Brain pericyte (primary cell): ENCODE measurements around the gene ADAMTS2.
"Not testable (repeated sequence)": the region's sequence is repeated elsewhere in the genome, so short reads cannot be mapped to it uniquely, and the experiment has no call there.

Experiments used
- DNase-seq: peaks from one replicate; pipeline ENCODE4 v3.0.0-alpha.2; 2012; ENCODE audit warnings: low read depth, low spot score

Gene ADAMTS2

DNA sequence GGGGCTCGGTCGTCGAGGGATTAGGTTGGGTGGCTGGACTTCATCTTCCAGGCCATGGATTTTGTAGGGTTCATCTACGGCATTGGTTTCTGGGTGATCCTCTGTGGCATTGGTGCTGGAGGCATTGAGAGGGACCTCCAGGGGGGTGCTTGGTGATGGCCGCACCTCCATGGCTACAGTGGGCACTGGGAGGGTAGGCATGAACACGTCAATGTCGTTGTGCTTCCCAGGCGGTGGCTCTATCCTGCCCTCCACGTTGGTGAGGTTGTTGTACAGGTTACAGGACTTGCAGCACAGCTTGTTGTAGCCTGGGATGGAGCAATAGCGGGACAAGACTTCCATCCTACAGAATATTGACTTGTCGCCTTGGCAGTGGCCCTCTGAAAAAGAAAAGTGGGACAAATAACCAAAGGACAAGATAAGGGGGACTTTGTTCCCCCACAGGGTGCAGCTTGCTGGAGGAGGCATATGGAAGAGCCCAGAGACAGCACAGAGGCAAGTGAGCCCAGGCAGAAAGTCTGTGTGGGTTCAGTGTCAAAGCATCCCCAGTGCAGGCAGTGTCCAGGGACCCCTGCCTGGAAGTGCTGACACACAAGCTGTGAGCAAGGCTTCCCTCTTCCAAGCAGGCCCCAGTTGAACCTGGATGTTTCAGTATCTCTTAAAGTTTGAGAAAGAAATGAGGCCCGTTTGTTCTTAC is 231.2 kb downstream of the ADAMTS2 start:
- DNase-seq, result no peak

DNA sequence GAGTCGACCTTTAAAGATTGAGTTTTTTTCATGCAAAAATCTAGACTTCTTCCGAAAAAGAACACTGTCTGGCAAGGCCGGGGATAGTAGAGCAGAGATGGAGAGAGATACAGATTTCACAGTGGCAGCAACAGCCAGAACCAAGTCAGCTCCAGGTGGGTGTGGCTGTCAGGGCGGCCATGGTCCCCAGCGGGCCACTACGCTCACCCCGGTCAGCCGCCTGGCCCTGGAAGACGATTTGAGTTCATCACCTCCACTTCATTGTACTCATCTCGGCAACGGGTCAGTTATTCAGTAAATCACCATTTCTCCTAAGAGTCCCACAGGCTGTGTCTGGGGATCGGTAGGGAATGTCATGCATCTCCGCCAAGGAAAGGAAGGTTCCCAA is 232.1 kb downstream of the ADAMTS2 start:
- DNase-seq, result no peak

DNA sequence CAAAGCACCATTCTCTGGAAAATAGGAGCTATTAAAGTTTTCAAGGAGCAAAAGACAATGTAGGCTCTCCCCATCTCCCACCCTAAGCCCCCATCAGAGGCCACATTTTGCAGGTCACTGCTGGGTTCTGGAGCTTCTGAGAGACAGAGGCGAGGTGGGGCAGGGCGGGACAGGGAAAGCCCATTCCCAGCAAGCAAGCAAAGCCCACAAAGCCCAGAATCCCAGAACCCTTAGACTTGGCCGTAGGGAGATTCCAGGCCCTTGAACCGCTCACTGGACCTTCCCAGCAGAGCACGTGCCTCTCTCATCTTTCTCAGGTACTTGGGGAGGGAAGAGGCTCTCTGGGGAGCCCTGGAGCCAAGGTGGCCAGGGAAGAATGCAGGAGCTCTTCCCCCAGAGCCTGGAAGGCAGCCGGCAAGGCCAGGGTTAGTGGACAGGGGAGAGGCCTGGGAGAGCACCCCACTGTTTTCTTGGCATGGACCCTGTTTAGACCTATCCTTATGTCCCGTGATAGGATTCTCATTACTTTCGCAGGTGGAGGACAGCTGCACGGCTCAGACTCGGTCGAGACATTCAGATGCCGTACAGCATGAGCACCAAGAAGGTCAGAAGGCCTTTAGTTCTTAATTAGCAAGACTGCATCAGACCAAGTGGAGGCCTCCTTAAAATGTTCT is 232.7 kb downstream of the ADAMTS2 start:
- no peak for DNase-seq

DNA sequence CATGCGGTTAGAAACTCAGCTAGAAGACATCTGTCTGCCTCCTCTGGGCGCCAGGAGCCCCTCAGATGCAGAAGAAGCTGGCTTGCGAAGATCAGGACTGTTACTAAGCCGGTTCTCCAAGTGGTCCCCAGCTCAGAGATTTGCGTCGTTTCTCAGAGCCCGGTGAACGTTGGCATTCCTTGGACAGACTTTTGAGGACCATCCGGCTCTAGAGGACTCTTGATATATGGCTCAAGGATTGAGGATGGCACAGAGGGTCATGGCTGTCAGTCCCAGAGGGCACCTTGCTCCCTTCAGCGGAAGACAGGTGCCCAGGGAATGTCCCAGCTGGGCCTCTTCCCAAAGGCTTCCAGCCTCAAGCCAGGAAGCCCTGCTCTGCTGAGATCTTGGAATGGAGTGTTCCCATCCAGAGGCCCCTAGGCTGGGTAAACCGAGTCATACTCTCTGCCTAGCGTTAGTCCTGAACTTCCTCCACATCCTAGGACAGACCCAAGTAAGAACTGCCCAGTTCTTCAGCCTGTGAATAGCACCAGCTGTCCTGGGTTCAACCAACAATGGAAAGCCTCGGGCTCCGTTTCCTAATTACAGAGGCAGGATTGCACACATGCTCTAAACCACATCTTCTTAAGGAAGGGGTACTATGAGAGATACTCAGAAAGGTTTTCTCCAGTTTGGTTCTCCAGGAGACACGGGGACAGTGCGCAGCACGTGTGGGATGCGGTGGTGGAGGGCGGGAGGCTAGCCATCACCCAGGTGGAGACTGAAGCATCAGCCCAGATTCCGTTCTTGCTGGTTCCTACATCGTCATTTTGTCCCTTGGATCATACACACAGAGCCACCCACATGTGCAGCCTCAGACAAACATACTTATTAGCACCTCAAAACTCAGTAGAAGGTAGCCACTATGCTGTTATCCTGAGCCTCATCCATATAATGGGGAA is 233.7 kb downstream of the ADAMTS2 start:
- DNase-seq, result no peak

DNA sequence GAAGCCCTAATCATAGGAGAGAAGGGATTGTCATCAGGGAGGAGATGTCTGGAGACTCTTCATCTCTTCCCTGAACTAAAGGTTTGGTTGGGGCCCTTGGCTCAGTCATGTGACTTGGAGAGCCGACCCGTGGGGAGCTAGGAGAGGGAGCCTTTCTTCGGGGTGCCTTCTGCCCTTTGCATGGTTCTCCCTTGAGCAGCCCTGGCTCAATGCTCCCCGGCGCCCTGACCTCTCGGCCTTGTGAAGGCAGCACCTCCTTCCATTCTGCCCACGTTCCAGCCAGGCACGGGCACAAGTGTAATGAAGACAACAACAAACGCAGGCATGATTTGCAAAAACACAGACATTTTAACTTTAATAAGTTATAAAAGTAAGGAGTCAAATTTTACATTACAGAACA is 234.7 kb downstream of the ADAMTS2 start:
- DNase-seq, result no peak

DNA sequence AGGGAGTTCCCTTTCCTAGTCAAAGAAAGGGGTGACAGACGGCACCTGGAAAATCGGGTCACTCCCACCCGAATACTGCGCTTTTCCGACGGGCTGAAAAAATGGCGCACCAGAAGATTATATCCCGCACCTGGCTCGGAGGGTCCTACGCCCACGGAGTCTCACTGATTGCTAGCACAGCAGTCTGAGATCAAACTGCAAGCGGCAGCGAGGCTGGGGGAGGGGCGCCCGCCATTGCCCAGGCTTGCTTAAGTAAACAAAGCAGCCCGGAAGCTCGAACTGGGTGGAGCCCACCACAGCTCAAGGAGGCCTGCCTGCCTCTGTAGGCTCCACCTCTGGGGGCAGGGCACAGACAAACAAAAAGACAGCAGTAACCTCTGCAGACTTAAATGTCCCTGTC is 244.0 kb downstream of the ADAMTS2 start:
- DNase-seq, result not testable (repeated sequence)

DNA sequence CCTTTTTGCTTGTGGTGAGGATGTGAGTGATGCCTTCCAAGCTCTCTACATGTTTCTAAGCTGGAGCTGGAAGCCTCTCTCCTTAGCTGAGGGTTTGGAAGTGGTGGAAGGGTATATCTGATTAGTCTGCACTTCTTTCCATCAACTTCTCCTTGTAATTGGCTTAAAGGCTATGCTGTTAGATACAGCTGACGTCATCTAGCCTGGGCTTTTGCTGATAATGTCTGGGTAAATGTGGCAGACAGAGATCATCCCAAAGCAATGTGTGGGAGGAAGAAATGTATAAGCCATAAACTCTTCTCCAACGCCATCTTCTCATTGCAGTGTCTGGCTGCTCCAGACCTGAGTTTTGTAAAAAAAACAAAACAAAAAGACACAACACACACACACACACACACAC is 255.8 kb downstream of the ADAMTS2 start:
- DNase-seq, result no peak

DNA sequence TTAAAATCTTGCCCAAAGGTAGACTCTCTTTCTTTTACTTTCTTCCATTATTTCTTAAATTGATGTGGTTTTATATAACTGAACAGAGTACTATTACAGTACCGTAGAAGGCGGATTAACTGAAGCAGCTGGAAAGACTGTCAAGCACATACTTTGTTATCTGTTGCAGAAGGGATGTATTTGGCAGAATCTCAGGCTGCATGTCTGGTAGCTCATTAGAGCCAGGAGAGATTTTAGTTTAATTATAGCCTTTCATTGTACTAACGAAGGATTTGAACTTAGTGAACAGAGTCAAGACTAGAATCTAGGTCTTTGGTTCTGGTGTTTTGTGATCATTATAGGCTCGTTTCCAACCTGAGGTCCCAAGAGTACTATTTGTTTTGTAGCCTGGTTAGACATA is 264.5 kb downstream of the ADAMTS2 start:
- no peak for DNase-seq

DNA sequence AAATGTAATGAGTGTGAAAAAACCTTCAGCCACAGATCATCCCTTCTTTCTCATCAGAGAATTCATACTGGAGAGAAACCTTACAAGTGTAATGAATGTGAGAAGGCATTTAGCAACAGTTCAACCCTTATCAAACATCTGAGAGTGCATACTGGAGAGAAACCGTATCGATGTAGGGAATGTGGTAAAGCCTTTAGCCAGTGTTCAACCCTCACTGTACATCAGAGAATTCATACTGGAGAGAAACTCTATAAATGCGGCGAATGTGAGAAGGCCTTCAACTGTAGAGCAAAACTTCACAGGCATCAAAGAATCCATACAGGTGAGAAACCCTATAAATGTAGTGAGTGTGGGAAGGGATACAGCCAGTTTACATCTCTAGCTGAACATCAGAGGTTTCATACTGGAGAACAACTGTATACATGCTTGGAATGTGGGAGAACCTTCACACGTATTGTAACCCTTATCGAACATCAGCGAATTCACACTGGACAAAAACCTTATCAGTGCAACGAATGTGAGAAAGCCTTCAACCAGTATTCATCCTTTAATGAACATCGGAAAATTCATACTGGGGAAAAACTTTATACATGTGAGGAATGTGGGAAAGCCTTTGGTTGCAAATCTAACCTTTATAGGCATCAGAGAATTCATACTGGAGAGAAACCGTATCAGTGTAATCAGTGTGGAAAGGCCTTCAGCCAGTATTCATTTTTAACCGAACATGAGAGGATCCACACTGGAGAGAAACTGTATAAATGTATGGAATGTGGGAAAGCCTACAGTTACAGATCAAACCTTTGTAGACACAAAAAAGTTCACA is 265.9 kb downstream of the ADAMTS2 start:
- DNase-seq, result no peak

DNA sequence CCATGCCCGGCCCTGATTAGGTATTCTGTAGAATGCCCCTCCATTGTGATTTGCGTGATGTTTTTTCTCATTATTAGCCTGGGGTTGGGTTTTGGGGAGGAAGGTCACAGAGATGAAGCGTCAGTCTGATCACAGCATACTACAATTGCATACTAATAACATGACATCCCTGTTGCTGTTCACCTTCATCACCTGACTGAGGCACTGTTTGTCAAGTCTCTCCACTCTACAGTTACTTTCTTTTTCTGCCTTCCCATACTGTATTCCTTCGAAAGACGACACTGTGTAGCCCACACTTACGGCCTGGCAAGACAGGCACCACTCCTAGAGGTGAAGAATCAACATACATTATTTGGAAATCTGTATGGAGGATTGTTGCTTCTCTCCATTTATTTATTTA is 279.6 kb downstream of the ADAMTS2 start:
- DNase-seq, result no peak

DNA sequence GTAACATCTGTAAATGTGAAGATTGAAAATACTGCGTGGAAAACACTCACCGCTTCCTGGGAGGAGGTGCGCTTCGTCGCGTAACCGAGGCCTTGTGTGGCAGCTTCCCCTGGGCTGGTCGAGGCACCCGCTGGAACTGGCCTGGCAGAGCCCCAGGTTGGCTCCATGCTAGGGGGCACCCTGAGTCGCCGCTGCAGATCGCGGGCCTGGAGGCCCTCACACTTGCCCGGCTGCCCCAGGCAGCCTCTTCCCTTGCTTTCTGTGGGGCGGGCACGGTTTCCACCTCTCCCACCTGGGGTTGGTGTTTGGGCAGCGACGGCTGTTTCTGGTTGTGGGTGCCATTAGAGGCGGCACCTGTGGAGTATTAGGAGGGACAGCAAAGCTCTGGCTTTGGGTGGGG is 284.2 kb downstream of the ADAMTS2 start:
- DNase-seq, result no peak
